Spleen (tissue), 11 donors: ENCODE results near the gene PLEKHA1. TPM values are rescaled to one million over a fixed set of nuclear protein-coding genes. Genes with fewer than 3 reads are reported as not detected.

ENCODE experiments used
- DNase-seq: peaks from one replicate; pipeline ENCODE4 v3.0.0-alpha.2; 2020
- H3K27ac ChIP-seq, 8 donors: fragments of 200-600 bp; sonication (generic) in 7 of 8; 1 replicate in 4 of 8; 2 replicates in 4 of 8; pipeline versions ENCODE4 v1.5.0 to v1.8.0; 2016 to 2021; ENCODE audit warnings: inconsistent platforms in 4 of 8, mild to moderate bottlenecking in 4 of 8, moderate library complexity in 1 of 8
- H3K27me3 ChIP-seq, 7 donors: fragments of 200-600 bp; sonication (generic) in 6 of 7; replicated peaks in 1 of 7; 1 replicate in 4 of 7; 2 replicates in 3 of 7; pipeline versions ENCODE4 v1.5.0 to v1.8.0; 2016 to 2021; ENCODE audit warnings: inconsistent platforms in 3 of 7, mild to moderate bottlenecking in 1 of 7
- H3K36me3 ChIP-seq, 6 donors: fragments of 200-600 bp; sonication (generic) in 5 of 6; 1 replicate in 4 of 6; 2 replicates in 2 of 6; pipeline versions ENCODE4 v1.5.0 to v1.8.0; 2016 to 2021; ENCODE audit warnings: inconsistent platforms in 2 of 6
- H3K4me1 ChIP-seq, 6 donors: fragments of 200-600 bp; sonication (generic) in 5 of 6; 1 replicate in 3 of 6; 2 replicates in 3 of 6; pipeline versions ENCODE4 v1.5.0 to v1.8.0; 2016 to 2021; ENCODE audit warnings: inconsistent platforms in 3 of 6
- H3K4me3 ChIP-seq, 8 donors: fragments of 200-600 bp; sonication (generic) in 7 of 8; 1 replicate in 4 of 8; 2 replicates in 4 of 8; pipeline versions ENCODE4 v1.5.0 to v1.8.0; 2016 to 2021; ENCODE audit warnings: inconsistent platforms in 4 of 8, mild to moderate bottlenecking in 4 of 8, moderate library complexity in 2 of 8
- H3K9me3 ChIP-seq, 8 donors: fragments of 200-600 bp; sonication (generic) in 7 of 8; 1 replicate in 4 of 8; 2 replicates in 4 of 8; pipeline versions ENCODE4 v1.5.0 to v1.8.0; 2016 to 2021; ENCODE audit warnings: inconsistent platforms in 4 of 8
- CTCF ChIP-seq, 11 experiments: fragments of 200-600 bp in 7 of 11; fragments of 450-650 bp in 4 of 11; sonication (generic) in 4 of 11; IDR thresholded peaks in 8 of 11; conservative IDR thresholded peaks in 3 of 11; 1 replicate in 7 of 11; 2 replicates in 4 of 11; pipeline versions ENCODE4 v1.4.0 to v1.8.0; 2016 to 2021; ENCODE audit warnings: antibody characterized with exemption in 11 of 11, inconsistent platforms in 4 of 11, mild to moderate bottlenecking in 1 of 11
- POLR2A ChIP-seq, 3 donors: fragments of 450-650 bp; IDR thresholded peaks; one replicate each; pipeline ENCODE4 v1.5.1; 2017; ENCODE audit warnings: antibody characterized with exemption in 3 of 3, mild to moderate bottlenecking in 1 of 3
- POLR2AphosphoS5 ChIP-seq, 3 donors: sonication (generic); formaldehyde crosslinking; IDR thresholded peaks; one replicate each; pipeline ENCODE4 v1.5.1; 2017; ENCODE audit warnings: antibody characterized with exemption in 3 of 3
- WGBS, 5 donors: extraction: QIAGEN DNeasy Blood & Tissue Kit in 3 of 5; methylation state at CpG; one replicate each; pipeline versions ENCODE4 v1.1.5 to v1.1.7; 2013 to 2018; 5-methylcytosine and 5-hydroxymethylcytosine counted together
- intact Hi-C: fragments of 100-400 bp; cut with DNase I; formaldehyde crosslinking; loops from one replicate; pipeline ENCODE4 v1.15.0; 2023; ENCODE audit warnings: low total_unique reads
- polyA plus RNA-seq, 3 donors: library from polyadenylated mRNA; stranded (reverse); fragments of 200-250 nt; gene quantifications; one replicate each; pipeline ENCODE4 v1.2.1, GENCODE V29; 2013
- total RNA-seq, 7 donors: library from RNA; depleted of rRNA in 3 of 7; stranded (reverse); fragments of >200 nt in 3 of 7; fragmentation: NEBNext Ultra II Directional in 4 of 7; extraction: Animal tissue kit (Norgen Biotek cat#: 25700) in 4 of 7; gene quantifications; one replicate each; pipeline versions ENCODE4 v1.1.0 to v1.2.1, GENCODE V29; 2016 to 2021
- donor health status: healthy with polysubstance abuse.
- donor health status: DM: no; HTN: no; CAD: no; lungs with moderate emphysema.
- donor health status: DM: no; HTN: no; CAD: no.
- donor health status: Bipolar disorder and iron deficiency.
- donor health status: healthy.
- donor health status: DM: no; HTN: no; CAD: no.
- donor health status: DM: yes; HTN: yes; CAD: no.

The PLEKHA1 gene
- total and polyA plus RNA-seq, 10 donors = 7.9 to 31.1 (median 22.1) TPM

DNA sequence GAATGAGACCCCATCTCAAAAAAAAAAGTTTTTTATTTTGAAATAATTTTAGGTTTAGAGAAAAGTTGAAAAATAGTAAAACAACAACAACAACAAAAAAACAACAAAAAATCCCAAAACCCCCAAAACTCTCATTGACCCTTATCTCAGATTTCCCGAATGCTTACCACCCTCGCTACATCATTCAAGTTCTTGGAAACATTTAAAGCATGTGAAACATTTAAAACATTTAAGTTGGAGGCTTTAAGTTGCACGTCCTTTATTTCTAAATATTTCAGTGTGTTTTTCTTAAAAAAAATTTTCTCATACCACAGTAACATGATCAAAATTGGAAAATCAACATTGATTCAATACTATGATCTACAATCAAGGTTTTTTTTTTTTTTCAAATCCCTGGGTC lies 79.6 kb downstream of the PLEKHA1 start:
- intact Hi-C loops = no loop called here
- H3K4me1 ChIP-seq = peaks cover 0 to 8% (median 3%) of the 10 kb centered on the region in 6 donors
- TF ChIP-seq POLR2A (IDR thresholded peaks at IDR 0.05) = no peak
- no peak for DNase-seq
- WGBS, 5 donors = 74 to 89% (median 84%) methylated on average over 3 of the region's 3 CpGs
- H3K36me3 ChIP-seq = no peaks in the 10 kb centered on the region
- H3K9me3 ChIP-seq = no peaks in the 10 kb centered on the region
- no peak overlapping the region for H3K27ac ChIP-seq
- no peak overlapping the region for H3K4me3 ChIP-seq
- peaks cover 0 to 90% (median 9%) of the 10 kb centered on the region in 7 donors for H3K27me3 ChIP-seq

DNA sequence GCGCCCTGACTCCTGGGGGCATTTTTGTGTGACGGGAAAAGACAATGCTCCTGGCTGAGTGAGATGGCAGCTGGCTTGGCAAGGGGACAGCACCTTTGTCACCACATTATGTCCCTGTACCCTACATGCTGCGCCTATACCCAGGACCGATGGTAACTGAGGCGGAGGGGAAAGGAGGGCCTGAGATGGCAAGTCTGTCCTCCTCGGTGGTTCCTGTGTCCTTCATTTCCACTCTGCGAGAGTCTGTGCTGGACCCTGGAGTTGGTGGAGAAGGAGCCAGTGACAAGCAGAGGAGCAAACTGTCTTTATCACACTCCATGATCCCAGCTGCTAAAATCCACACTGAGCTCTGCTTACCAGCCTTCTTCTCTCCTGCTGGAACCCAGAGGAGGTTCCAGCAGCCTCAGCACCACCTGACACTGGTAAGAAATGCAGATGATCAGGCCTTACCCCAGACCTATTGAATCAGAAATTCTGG lies 80.1 kb downstream of the PLEKHA1 start, which contains the start of gene ARMS2:
Gene ARMS2, plus strand, starts transcription at position 51 of the 478 bp plus-strand sequence. Its CDS starts 75 bp downstream, at position 126.
- Histone ChIP-seq H3K36me3 (no peaks in the 10 kb centered on the region), H3K4me1 (peaks cover 0 to 8% (median 3%) of the 10 kb centered on the region in 6 donors), H3K27ac (no peak within 1 kb of the TSS), H3K4me3 (no peak within 1 kb of the TSS), H3K9me3 (no peaks in the 10 kb centered on the region), H3K27me3 (peaks cover 0 to 90% (median 14%) of the 10 kb centered on the region in 7 donors)
- no peak for DNase-seq
- TF ChIP-seq POLR2AphosphoS5 (IDR thresholded peaks at IDR 0.05) = no peak
- WGBS, 5 donors = 79 to 92% (median 85%) methylated on average over 7 of the region's 7 CpGs
- intact Hi-C loops = no loop called here

DNA sequence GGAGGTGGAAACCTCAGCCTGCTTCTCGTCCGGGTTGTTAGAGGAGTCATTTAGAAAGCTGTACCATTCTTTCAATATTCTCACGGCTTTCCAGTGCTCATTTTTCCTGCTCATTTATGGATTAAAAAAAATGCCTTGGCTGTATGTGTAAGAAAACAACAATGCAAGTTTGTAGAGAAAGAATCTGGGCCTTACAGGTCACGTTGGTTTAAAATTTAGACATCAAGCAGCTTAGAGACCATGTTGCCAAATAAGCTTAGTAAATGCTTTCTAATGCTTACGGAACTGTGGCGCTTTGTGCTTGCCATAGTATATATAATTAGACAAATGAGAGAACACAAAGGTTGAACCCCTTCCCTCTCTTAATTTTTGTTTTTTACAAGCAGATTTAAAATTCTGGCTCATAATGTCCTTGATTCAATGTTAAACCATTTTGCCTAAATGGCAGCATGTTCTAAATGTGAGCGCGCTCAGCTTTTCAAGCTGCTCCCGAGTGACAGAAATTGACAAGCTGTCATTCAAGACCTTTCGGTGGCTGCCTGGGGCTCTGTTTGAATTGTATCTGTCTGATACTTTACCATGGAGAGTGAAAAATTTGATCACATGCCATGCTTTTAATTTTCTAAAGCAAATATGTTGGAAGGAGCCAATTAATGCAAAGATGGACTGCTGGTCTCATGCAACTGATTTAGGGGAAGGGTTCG lies 81.0 kb downstream of the PLEKHA1 start:
- 80 to 94% (median 89%) methylated on average over 11 of the region's 11 CpGs for WGBS, 5 donors
- no peaks in the 10 kb centered on the region for H3K36me3 ChIP-seq
- H3K4me3 ChIP-seq = no peak overlapping the region
- intact Hi-C loops = no loop called here
- DNase-seq = no peak
- H3K27ac ChIP-seq = no peak overlapping the region
- peaks cover 0 to 97% (median 22%) of the 10 kb centered on the region in 7 donors for H3K27me3 ChIP-seq
- no peak for TF ChIP-seq CTCF (IDR thresholded peaks at IDR 0.05 in 8 of 11, conservative IDR thresholded peaks at IDR 0.05 in 3 of 11)
- TF ChIP-seq POLR2A (IDR thresholded peaks at IDR 0.05) = no peak
- TF ChIP-seq POLR2AphosphoS5 (IDR thresholded peaks at IDR 0.05) = no peak
- H3K4me1 ChIP-seq = peaks cover 0 to 12% (median 8%) of the 10 kb centered on the region in 6 donors
- H3K9me3 ChIP-seq = no peaks in the 10 kb centered on the region

DNA sequence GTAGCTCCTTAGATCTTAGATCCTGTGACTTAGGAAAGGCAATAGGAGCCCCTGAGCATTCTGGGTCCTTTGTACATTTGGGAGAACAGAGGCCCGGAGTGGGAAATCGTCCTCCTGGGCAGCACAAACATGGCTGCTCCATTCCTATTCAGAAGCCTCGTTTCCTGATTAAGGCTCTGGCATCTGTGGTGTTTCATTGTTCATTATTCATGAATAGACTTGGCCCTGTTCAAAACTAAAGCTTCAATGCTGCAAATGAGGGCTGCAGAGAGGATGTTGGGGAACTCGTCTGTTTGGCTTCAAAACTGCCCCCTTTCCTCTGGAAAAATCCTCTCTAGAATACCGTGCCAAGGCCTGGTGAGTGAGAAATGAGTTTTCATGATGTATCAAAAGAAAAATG lies 83.4 kb downstream of the PLEKHA1 start:
- no peak overlapping the region for H3K27ac ChIP-seq
- H3K27me3 ChIP-seq = peaks cover 0 to 97% (median 39%) of the 10 kb centered on the region in 7 donors
- H3K9me3 ChIP-seq = no peaks in the 10 kb centered on the region
- no peaks in the 10 kb centered on the region for H3K36me3 ChIP-seq
- TF ChIP-seq POLR2AphosphoS5 (IDR thresholded peaks at IDR 0.05) = no peak
- TF ChIP-seq CTCF (IDR thresholded peaks at IDR 0.05 in 8 of 11, conservative IDR thresholded peaks at IDR 0.05 in 3 of 11) = no peak
- TF ChIP-seq POLR2A (IDR thresholded peaks at IDR 0.05) = no peak
- intact Hi-C loops = no loop called here
- H3K4me3 ChIP-seq = no peak overlapping the region
- DNase-seq = no peak
- H3K4me1 ChIP-seq = peaks cover 5 to 28% (median 22%) of the 10 kb centered on the region in 6 donors
- WGBS, 5 donors = 66 to 79% (median 69%) methylated on average over 5 of the region's 5 CpGs

- Histone ChIP-seq H3K27ac (no peak overlapping the region), H3K4me3 (no peak overlapping the region), H3K36me3 (no peaks in the 10 kb centered on the region), H3K27me3 (peaks cover 0 to 97% (median 45%) of the 10 kb centered on the region in 7 donors), H3K4me1 (peaks cover 5 to 35% (median 28%) of the 10 kb centered on the region in 6 donors), H3K9me3 (no peaks in the 10 kb centered on the region)
- TF ChIP-seq POLR2AphosphoS5 (IDR thresholded peaks at IDR 0.05) (no peak), POLR2A (IDR thresholded peaks at IDR 0.05) (no peak), CTCF (IDR thresholded peaks at IDR 0.05 in 8 of 11, conservative IDR thresholded peaks at IDR 0.05 in 3 of 11) (no peak)
- DNase-seq = no peak
- WGBS, 5 donors = 65 to 72% (median 70%) methylated on average over 6 of the region's 6 CpGs
- intact Hi-C loops = no loop called here
Observed at GRCh38 chr10:122458693-122459092, 84.2 kb downstream of the PLEKHA1 start.
